Lower lobe of right lung (tissue), 2 donors: ENCODE data around the gene MYL3. TPM values are rescaled to one million over a fixed set of nuclear protein-coding genes. Genes with fewer than 3 reads are reported as not detected.

ENCODE experiments used
- ATAC-seq, 2 donors: fragments of 200-7000 bp; cut with Tn5 transposase; one replicate each; pipeline ENCODE4 v1.9.1; 2020 to 2022; ENCODE audit warnings: mild to moderate bottlenecking in 2 of 2, moderate library complexity in 2 of 2
- DNase-seq: peaks from one replicate; pipeline ENCODE4 v3.0.0-alpha.2; 2020
- H3K27ac ChIP-seq: fragments of 200-600 bp; one replicate; pipeline ENCODE4 v1.8.0; 2022
- H3K27me3 ChIP-seq: fragments of 200-600 bp; one replicate; pipeline ENCODE4 v1.8.0; 2022; ENCODE audit warnings: low read depth
- H3K36me3 ChIP-seq: fragments of 200-600 bp; one replicate; pipeline ENCODE4 v1.8.0; 2022; ENCODE audit warnings: mild to moderate bottlenecking
- H3K4me1 ChIP-seq: fragments of 200-600 bp; one replicate; pipeline ENCODE4 v1.8.0; 2022
- H3K4me3 ChIP-seq: fragments of 200-600 bp; one replicate; pipeline ENCODE4 v1.8.0; 2022; ENCODE audit warnings: mild to moderate bottlenecking
- H3K9me3 ChIP-seq: fragments of 200-600 bp; one replicate; pipeline ENCODE4 v1.8.0; 2022
- intact Hi-C: fragments of 100-400 bp; cut with DNase I; formaldehyde crosslinking; loops from one replicate; pipeline ENCODE4 v1.11.0; 2022
- total RNA-seq: library from RNA; stranded (reverse); fragmentation: NEBNext Ultra II Directional; extraction: Animal tissue kit (Norgen Biotek cat#: 25700); gene quantifications from one replicate; pipeline ENCODE4 v1.2.1, GENCODE V29; 2021
- TF ChIP-seq, protein P1 (sequence below): fragments of 200-600 bp; IDR thresholded peaks from one replicate; pipeline ENCODE4 v1.8.0; 2022; ENCODE audit warnings: antibody characterized with exemption, mild to moderate bottlenecking
- donor health status: DM: no; HTN: yes; CAD: no; lungs with severe emphysema.

MYL3 gene
- total RNA-seq, 1 donor from 2014 or later = 2.0 TPM

DNA sequence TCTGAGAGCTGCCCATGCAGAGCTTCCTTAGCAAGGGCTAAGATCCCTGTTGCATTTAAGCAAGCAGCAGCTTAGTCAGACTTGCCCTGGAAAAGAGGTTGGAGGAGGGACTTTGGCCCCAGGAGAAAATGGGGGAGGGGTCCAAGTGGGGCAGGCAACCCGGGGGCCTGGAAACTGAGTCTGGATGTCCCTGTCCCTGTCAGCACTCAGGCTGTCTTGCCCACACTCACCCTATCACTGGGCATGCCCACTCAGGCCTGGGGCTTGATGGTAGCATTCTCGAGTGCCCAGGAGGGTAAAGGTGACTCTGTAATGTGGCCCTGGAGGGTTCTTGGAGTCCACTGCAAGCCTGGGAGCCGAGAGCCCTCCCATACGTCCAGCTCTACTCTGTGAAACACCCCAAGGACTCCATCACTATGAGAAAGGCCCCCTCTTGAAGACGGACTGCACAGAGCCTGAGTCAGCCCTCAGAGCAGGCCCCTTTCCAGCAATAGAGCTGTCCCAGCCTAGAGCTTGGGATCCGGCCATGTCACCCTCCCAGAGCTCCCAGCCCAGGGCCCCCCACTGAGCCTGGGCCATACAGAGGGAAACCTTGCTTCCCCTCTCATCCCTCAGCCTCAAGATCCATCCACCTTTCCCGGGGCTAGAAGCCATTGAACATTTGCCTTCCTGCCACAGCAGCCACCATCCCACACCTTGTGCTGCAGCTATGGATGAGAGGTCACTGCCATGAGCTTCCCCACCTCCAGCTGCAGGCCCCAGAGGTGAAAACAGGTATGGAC is 13.4 kb downstream of the MYL3 start:
- H3K4me3 ChIP-seq = no peak overlapping the region
- ATAC-seq = no peak
- H3K36me3 ChIP-seq = no peaks in the 10 kb centered on the region
- intact Hi-C loops = no loop called here
- peaks cover 21% of the 10 kb centered on the region for H3K4me1 ChIP-seq
- H3K27me3 ChIP-seq = no peaks in the 10 kb centered on the region
- no peak overlapping the region for H3K27ac ChIP-seq
- TF ChIP-seq, protein P1, sequence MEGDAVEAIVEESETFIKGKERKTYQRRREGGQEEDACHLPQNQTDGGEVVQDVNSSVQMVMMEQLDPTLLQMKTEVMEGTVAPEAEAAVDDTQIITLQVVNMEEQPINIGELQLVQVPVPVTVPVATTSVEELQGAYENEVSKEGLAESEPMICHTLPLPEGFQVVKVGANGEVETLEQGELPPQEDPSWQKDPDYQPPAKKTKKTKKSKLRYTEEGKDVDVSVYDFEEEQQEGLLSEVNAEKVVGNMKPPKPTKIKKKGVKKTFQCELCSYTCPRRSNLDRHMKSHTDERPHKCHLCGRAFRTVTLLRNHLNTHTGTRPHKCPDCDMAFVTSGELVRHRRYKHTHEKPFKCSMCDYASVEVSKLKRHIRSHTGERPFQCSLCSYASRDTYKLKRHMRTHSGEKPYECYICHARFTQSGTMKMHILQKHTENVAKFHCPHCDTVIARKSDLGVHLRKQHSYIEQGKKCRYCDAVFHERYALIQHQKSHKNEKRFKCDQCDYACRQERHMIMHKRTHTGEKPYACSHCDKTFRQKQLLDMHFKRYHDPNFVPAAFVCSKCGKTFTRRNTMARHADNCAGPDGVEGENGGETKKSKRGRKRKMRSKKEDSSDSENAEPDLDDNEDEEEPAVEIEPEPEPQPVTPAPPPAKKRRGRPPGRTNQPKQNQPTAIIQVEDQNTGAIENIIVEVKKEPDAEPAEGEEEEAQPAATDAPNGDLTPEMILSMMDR = no peak
- no peak for DNase-seq
- no peaks in the 10 kb centered on the region for H3K9me3 ChIP-seq

DNA sequence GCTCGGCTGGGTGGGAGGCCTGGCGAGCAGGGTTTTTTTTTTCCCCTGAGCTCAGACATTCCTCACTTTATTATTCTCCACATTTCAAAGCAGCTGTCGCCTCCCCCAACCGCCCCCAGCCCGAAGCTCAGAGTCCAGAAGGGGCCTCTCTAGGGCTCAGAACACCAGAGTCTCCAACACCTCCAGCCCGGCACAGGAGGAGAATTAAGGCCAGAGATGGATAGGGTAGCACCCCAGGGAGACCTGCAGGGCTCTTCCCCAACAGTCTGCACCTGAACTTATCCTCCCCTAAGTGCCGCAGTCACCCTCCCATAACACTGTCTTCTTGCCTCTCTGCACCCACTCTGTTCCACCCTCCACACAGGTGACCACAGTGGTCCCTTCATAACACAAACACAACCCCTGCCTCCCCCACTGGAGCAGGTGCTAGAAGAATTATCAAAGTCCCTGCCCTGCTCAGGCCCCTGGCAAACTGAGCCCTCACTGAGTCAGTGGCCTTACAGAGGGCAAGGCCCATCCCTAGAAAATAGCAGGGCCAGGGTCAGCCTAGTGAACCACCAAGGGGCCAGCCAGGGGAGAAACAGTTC is 14.1 kb downstream of the MYL3 start:
- intact Hi-C loops = no loop called here
- ATAC-seq = no peak

DNA sequence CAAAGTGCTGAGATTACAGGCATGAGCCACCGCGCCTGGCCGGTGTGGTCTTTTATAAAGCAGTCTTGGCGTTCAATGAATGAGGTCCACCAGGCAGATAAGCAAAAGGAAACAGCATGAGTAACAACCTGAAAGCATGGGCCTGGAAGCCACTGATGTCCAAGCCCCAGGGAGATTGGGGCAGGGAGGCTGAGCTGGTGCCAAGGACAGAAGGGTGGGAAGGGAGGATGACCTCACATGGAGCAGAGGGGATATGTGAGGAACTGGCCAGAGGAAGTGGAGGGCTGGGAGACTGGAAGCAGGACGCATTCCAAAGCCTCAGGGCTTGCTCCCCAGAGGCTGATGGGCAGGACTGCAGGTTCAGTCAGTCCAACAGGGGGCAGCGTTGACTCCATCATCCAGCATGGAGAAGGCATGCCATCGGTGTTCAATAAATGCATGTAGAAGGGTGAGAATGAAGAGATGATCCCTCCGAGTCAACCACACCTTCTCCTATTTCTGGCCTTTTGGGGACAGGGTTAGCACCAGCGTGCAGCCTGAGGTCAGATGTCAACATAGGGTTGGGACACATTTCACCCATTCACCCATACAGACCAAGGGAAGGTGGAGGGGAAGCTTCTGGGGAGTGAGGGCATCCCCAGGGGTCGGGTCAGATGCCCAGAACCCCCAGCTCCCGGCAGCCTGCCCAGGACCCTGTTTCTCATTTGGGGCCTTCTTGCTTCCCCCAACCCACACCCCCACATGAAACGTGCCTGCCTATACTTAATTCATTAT is 14.8 kb downstream of the MYL3 start:
- no peaks in the 10 kb centered on the region for H3K9me3 ChIP-seq
- H3K4me1 ChIP-seq = peaks cover 21% of the 10 kb centered on the region
- H3K27ac ChIP-seq = no peak overlapping the region
- TF ChIP-seq, protein P1 = peak; percentile 45
- ATAC-seq (no peak), DNase-seq (no peak)
- H3K27me3 ChIP-seq = no peaks in the 10 kb centered on the region
- intact Hi-C loops = no loop called here
- H3K4me3 ChIP-seq = no peak overlapping the region
- H3K36me3 ChIP-seq = no peaks in the 10 kb centered on the region

More for the DNA sequence above, 14.1 kb downstream of the MYL3 start:
- H3K36me3 ChIP-seq = no peaks in the 10 kb centered on the region
- H3K4me3 ChIP-seq = no peak overlapping the region
- H3K4me1 ChIP-seq = peaks cover 21% of the 10 kb centered on the region
- DNase-seq = no peak
- no peak overlapping the region for H3K27ac ChIP-seq
- H3K9me3 ChIP-seq = no peaks in the 10 kb centered on the region
- TF ChIP-seq, protein P1 = no peak
- H3K27me3 ChIP-seq = no peaks in the 10 kb centered on the region

DNA sequence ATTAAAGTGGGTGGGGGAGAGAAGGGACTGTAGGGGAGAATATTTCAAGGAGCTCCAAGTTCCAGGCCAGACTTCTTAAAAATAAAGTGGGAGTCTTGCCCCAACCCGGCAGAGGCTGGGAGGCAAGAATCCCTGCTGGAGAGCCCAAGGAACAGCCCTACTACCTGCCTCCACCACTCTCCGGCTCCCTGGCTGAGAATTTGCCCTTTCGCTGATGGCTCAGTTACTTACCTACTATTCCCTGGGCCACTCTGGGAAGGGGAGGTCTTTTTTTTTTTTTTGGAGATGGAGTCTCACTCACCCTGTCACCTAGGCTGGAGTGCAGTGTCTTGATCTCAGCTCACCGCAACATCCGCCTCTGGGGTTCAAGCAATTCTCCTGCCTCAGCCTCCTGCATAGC is 15.5 kb downstream of the MYL3 start:
- no peak overlapping the region for H3K4me3 ChIP-seq
- TF ChIP-seq, protein P1 = no peak
- intact Hi-C loops = no loop called here
- ATAC-seq (no peak), DNase-seq (no peak)
- no peak overlapping the region for H3K27ac ChIP-seq
- no peaks in the 10 kb centered on the region for H3K27me3 ChIP-seq
- H3K4me1 ChIP-seq = peaks cover 21% of the 10 kb centered on the region
- H3K9me3 ChIP-seq = no peaks in the 10 kb centered on the region
- H3K36me3 ChIP-seq = no peaks in the 10 kb centered on the region

DNA sequence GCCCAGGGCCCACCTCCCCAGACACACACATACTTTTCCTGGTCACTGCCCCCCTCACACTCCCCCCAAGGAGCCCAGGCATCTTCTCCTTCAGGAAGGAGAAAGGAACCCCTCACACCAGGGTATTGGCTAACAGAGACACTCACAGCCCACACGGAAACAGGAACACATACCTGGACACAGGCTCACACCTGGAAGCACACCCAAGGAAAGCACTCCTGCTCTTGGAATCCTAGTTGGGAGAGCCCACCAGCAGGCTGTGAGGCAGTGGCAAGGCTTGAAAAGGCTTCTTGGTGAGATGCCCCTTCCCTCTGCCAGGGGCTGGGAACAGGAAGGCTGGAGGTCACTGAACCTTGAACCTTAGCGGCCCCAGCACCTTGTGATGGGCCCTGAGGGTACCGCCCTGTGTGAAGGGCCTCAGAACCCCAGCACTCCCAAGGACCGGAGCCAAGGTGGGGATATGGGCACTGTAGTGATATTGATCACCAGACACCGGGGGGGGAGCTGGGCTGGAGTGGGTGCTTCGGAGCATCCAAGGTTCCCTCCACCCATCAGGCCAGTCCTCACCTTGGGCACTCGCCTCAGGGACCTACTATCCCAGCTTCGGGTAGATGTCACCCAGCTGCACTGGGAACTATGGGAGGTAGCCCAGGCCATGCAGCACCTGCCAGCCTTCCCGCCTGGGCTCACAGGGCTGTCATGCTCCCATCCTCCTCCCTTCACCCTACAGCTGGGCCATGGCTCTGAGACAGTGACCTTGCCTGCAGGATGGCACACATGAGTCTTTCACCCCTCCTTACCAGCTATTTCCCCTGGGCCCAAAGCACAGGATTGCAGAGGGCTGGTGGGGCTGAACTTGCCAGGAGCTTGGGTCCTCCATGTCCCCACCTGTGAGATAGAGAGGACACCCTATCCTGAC is 16.4 kb downstream of the MYL3 start:
- ATAC-seq = no peak
- no peak for DNase-seq
- H3K36me3 ChIP-seq = no peaks in the 10 kb centered on the region
- intact Hi-C loops = no loop called here
- no peaks in the 10 kb centered on the region for H3K27me3 ChIP-seq
- H3K4me1 ChIP-seq = peaks cover 21% of the 10 kb centered on the region
- TF ChIP-seq, protein P1 = no peak
- peak overlapping the region; percentile 67 for H3K4me3 ChIP-seq
- no peaks in the 10 kb centered on the region for H3K9me3 ChIP-seq
- peak overlapping the region; percentile 80 for H3K27ac ChIP-seq
